ENCODE results near the gene EMD. TPM values are rescaled to one million over a fixed set of nuclear protein-coding genes. Genes with fewer than 3 reads are reported as not detected.

EMD gene
- total RNA-seq, 3 donors from 2014 or later: 33.8 to 48.1 (median 45.6) TPM

DNA sequence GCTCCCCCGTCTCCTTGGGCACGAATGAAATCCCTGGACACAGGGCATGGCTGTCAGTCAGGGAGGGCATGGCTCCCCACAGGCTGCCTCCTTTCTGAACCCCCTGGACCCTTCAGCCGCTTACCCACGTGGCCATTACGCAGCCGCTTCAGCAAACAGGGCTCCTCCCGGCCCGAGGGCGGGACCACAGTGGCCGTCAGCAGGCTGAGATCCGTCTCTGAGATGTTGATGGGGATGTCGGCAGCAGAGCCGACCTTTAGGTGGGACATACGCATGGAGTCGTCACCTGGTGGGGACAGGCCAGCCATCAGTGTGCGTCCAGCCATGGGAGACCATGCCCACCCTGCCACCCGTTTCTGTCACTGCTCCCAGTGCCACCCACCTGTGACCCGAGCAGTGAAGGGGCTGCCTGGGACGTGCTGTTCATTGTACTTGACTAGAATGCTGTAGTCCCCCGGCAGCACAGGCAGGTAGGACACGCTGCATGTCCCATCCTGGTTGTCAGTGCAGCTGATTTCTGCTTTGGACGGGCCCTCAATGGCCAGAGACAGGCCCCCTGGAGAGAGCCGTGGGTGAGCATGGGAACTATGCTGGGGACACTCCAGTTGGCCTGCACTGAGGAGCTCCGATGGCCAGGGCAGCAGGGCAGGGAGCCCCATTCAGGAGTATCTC is 25.8 kb upstream of the EMD start:
- Histone ChIP-seq H3K36me3 (no peaks in the 10 kb centered on the region), H3K4me3 (no peak overlapping the region), H3K4me1 (no peaks in the 10 kb centered on the region), H3K27me3 (peaks cover 0 to 31% of the 10 kb centered on the region in 2 donors), H3K9me3 (no peaks in the 10 kb centered on the region), H3K27ac (no peak overlapping the region)
- TF ChIP-seq POLR2AphosphoS5 (IDR thresholded peaks at IDR 0.05) (no peak), CTCF (IDR thresholded peaks at IDR 0.05) (no peak), POLR2A (IDR thresholded peaks at IDR 0.05) (no peak)
- intact Hi-C loops (cut with DNase I; ENCODE audit: low total_unique reads): no loop called here
- no peak for DNase-seq (ENCODE audit: low spot score in 2 of 2)

DNA sequence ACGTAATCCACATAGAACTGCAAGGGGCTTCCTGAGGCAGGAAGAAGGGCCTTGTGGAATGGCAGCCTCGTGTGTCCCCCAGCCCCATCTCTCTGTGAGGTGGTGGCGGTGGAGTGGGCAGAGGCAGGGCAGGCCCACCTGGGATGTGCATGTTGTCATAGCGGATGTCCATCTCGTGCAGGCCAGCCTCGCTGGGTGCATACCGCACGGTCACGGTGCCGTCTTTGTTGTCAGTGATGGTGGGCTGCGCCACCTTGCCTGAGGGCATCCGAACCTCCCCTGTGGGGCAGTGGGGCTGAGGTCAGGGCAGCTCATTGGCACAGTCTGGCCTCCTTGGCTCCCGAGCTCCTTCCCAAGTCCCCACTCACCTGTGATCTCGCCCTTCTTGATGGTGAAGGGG is 25.1 kb upstream of the EMD start:
- H3K4me3 ChIP-seq: no peak overlapping the region
- intact Hi-C loops (cut with DNase I; ENCODE audit: low total_unique reads): no loop called here
- H3K27ac ChIP-seq: no peak overlapping the region
- H3K4me1 ChIP-seq: no peaks in the 10 kb centered on the region
- no peak for TF ChIP-seq POLR2A (IDR thresholded peaks at IDR 0.05)
- no peak for TF ChIP-seq POLR2AphosphoS5 (IDR thresholded peaks at IDR 0.05)
- no peak for TF ChIP-seq CTCF (IDR thresholded peaks at IDR 0.05)
- no peak for DNase-seq (ENCODE audit: low spot score in 2 of 2)
- no peaks in the 10 kb centered on the region for H3K9me3 ChIP-seq
- H3K36me3 ChIP-seq: no peaks in the 10 kb centered on the region
- peaks cover 0 to 31% of the 10 kb centered on the region in 2 donors for H3K27me3 ChIP-seq

- H3K27ac ChIP-seq: no peak overlapping the region
Measured at GRCh38 chrX:154354516-154354915, 24.6 kb upstream of the EMD start.

DNA sequence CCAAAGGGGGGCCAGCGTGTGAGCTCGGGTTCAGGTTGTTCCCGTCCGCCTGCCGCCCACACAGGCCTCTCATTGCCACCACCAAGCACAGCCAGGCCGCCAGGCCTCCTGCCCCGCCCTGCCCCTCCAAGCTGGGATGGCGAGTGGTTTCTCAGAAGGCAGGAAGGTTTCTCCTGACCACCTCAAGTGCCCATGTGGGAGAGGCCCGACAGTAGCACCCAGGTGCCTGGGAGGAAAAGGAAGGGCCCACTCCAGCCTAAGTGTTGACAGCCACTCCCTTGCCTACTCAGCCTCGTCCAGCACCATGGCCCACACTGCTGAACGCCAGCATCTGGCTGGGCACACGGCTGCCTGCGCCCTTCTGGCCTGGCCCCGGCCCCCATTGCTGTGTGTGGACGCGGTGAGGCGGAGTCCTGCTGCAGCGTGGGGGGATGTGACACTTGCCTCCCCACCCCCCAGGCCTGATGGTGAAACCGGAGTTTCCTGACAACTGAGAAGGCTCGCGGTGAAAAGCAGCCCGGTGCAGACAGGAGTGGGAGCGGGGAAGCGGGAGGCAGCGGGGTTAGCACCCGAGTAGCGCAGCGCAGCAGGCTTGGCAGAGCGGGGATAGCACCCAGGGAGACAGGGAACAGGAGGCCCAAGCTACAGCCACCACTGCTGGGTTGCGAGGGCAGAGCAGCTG is 23.9 kb upstream of the EMD start:
- H3K4me3 ChIP-seq: no peak overlapping the region
- peak overlapping the region in 1 of 2 donors; percentile 32 for H3K27ac ChIP-seq
- no peaks in the 10 kb centered on the region for H3K36me3 ChIP-seq
- no peaks in the 10 kb centered on the region for H3K9me3 ChIP-seq
- peaks cover 0 to 29% of the 10 kb centered on the region in 2 donors for H3K27me3 ChIP-seq
- H3K4me1 ChIP-seq: no peaks in the 10 kb centered on the region
- intact Hi-C loops (cut with DNase I; ENCODE audit: low total_unique reads): no loop called here
- DNase-seq (ENCODE audit: low spot score in 2 of 2): no peak
- TF ChIP-seq POLR2AphosphoS5 (IDR thresholded peaks at IDR 0.05): no peak
- no peak for TF ChIP-seq POLR2A (IDR thresholded peaks at IDR 0.05)
- no peak for TF ChIP-seq CTCF (IDR thresholded peaks at IDR 0.05)

More at GRCh38 chrX:154354516-154354915, 24.6 kb upstream of the EMD start:
- DNase-seq (ENCODE audit: low spot score in 2 of 2): no peak
- Histone ChIP-seq H3K9me3 (no peaks in the 10 kb centered on the region), H3K36me3 (no peaks in the 10 kb centered on the region), H3K4me1 (no peaks in the 10 kb centered on the region), H3K27me3 (peaks cover 0 to 29% of the 10 kb centered on the region in 2 donors), H3K4me3 (no peak overlapping the region)
- intact Hi-C loops (cut with DNase I; ENCODE audit: low total_unique reads): no loop called here
- TF ChIP-seq POLR2A (IDR thresholded peaks at IDR 0.05): no peak
- TF ChIP-seq CTCF (IDR thresholded peaks at IDR 0.05): no peak
- TF ChIP-seq POLR2AphosphoS5 (IDR thresholded peaks at IDR 0.05): no peak

DNA sequence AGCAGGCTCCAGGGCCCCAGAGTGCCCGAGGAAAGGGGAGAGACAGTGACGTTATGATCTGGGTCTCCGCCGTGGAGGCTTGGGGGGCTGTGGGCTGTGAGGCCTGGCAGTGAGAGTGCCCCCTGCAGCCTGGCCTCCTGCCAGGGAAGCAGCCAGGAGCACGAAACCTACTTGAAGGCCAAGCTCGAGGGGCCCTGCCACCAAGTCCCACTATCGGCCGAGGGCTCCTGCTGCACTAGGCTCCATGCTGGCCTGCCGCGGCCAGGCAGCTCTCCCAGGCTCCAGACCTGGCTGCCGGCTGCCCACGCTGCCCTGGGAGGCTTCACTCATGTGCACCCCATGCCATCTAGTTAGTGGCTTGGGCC is 23.3 kb upstream of the EMD start:
- intact Hi-C loops (cut with DNase I; ENCODE audit: low total_unique reads): no loop called here
- Histone ChIP-seq H3K27ac (peak overlapping the region in 1 of 2 donors; percentile 32), H3K4me1 (no peaks in the 10 kb centered on the region)

More for the DNA sequence above, 23.3 kb upstream of the EMD start:
- no peak overlapping the region for H3K4me3 ChIP-seq
- H3K27me3 ChIP-seq: peaks cover 0 to 25% of the 10 kb centered on the region in 2 donors
- no peak for DNase-seq (ENCODE audit: low spot score in 2 of 2)
- TF ChIP-seq POLR2A (IDR thresholded peaks at IDR 0.05): no peak
- TF ChIP-seq POLR2AphosphoS5 (IDR thresholded peaks at IDR 0.05): no peak
- no peak for TF ChIP-seq CTCF (IDR thresholded peaks at IDR 0.05)
- no peaks in the 10 kb centered on the region for H3K36me3 ChIP-seq
- H3K9me3 ChIP-seq: no peaks in the 10 kb centered on the region
